ENCODE data around the gene TTYH3. TPM values are rescaled to one million over a fixed set of nuclear protein-coding genes. Genes with fewer than 3 reads are reported as not detected.

The TTYH3 gene
- total and polyA plus RNA-seq, 2 of the 13 experiments (the other 11 are each of a cell fraction or from before 2014, with no cell fraction given), result 26.3 to 50.0 TPM

DNA sequence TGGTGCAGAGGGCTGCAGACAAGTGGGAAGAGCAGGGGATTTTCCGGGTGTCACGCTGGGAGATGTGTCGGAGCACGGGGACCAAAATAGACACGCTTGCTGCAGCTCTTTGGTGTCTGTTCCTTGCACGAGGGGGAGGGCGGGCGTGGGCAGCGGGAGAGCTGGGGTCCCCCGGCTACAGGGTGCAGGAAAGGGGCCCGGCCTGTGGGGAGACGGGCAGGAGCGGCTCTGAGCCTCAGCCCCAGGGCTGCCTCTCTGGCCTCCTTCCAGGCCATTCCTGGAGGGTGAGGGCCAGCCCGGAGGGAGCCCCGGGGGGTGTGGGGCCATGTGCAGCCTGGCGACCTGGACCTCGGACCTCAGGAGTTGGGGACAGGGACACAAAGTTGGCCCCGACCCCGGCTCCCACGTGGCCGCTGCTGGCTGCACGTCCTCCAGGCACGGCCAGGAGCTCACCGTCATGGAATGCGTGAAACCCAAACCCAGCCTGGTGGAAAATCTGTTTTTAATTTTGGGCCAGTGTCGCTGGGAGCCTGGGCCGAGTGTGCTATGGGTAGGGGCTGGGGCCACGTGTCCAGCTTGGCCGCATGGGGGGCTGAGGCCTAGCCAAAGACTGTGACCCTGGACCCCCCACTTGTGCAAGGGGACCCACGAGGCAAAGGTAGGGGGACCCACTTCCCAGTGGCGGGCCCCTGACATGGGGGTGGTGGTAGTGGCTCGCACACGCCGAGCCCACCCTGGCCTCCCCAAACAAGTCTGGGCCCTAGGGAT lies 6.6 kb downstream of the TTYH3 start (continued):
- TF ChIP-seq, protein P1, sequence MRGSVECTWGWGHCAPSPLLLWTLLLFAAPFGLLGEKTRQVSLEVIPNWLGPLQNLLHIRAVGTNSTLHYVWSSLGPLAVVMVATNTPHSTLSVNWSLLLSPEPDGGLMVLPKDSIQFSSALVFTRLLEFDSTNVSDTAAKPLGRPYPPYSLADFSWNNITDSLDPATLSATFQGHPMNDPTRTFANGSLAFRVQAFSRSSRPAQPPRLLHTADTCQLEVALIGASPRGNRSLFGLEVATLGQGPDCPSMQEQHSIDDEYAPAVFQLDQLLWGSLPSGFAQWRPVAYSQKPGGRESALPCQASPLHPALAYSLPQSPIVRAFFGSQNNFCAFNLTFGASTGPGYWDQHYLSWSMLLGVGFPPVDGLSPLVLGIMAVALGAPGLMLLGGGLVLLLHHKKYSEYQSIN (CRISPR knock-in tag; IDR thresholded peaks at IDR 0.05; ENCODE audit: borderline replicate concordance), result no peak
- TF ChIP-seq AHR (CRISPR knock-in tag; IDR thresholded peaks at IDR 0.05) (0 out of 2 replicates have a peak, but pooled peaks have one; percentile 23), DNMT3B (CRISPR knock-in tag; conservative IDR thresholded peaks at IDR 0.05) (no peak), ZNF124 (CRISPR knock-in tag; IDR thresholded peaks at IDR 0.05) (no peak), NFKB2 (CRISPR knock-in tag; IDR thresholded peaks at IDR 0.05; ENCODE audit: borderline replicate concordance) (peak; percentile 97), ATAD3A (CRISPR knock-in tag; IDR thresholded peaks at IDR 0.05) (no peak), NR2F6 (IDR thresholded peaks at IDR 0.05) (peak; percentile 83), NR2F6 (CRISPR knock-in tag; IDR thresholded peaks at IDR 0.05) (peak; percentile 93), ZNF383 (CRISPR knock-in tag; IDR thresholded peaks at IDR 0.05; ENCODE audit: borderline replicate concordance) (no peak), HNF4G (IDR thresholded peaks at IDR 0.05; ENCODE audit: borderline replicate concordance, low read depth, low read length) (peak; percentile 88), HNF4G (CRISPR knock-in tag; IDR thresholded peaks at IDR 0.05; ENCODE audit: borderline replicate concordance, low read depth) (peak; percentile 88; the same call in 1 of the 2 replicates), ZBTB1 (CRISPR knock-in tag; IDR thresholded peaks at IDR 0.05; ENCODE audit: borderline replicate concordance) (no peak), ZNF780A (CRISPR knock-in tag; IDR thresholded peaks at IDR 0.05) (no peak), ZC3H13 (CRISPR knock-in tag; IDR thresholded peaks at IDR 0.05) (peak; percentile 65; the same call in 1 of the 2 replicates), ZBTB7B (CRISPR knock-in tag; IDR thresholded peaks at IDR 0.05) (peak; percentile 97), ZNF703 (CRISPR knock-in tag; IDR thresholded peaks at IDR 0.05; ENCODE audit: borderline replicate concordance) (0 out of 2 replicates have a peak, but pooled peaks have one; percentile 75)
- TF ChIP-seq, protein P2, sequence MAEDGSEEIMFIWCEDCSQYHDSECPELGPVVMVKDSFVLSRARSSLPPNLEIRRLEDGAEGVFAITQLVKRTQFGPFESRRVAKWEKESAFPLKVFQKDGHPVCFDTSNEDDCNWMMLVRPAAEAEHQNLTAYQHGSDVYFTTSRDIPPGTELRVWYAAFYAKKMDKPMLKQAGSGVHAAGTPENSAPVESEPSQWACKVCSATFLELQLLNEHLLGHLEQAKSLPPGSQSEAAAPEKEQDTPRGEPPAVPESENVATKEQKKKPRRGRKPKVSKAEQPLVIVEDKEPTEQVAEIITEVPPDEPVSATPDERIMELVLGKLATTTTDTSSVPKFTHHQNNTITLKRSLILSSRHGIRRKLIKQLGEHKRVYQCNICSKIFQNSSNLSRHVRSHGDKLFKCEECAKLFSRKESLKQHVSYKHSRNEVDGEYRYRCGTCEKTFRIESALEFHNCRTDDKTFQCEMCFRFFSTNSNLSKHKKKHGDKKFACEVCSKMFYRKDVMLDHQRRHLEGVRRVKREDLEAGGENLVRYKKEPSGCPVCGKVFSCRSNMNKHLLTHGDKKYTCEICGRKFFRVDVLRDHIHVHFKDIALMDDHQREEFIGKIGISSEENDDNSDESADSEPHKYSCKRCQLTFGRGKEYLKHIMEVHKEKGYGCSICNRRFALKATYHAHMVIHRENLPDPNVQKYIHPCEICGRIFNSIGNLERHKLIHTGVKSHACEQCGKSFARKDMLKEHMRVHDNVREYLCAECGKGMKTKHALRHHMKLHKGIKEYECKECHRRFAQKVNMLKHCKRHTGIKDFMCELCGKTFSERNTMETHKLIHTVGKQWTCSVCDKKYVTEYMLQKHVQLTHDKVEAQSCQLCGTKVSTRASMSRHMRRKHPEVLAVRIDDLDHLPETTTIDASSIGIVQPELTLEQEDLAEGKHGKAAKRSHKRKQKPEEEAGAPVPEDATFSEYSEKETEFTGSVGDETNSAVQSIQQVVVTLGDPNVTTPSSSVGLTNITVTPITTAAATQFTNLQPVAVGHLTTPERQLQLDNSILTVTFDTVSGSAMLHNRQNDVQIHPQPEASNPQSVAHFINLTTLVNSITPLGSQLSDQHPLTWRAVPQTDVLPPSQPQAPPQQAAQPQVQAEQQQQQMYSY (CRISPR knock-in tag; IDR thresholded peaks at IDR 0.05), result no peak; the same call in 1 of the 2 replicates
- TF ChIP-seq, protein P3, sequence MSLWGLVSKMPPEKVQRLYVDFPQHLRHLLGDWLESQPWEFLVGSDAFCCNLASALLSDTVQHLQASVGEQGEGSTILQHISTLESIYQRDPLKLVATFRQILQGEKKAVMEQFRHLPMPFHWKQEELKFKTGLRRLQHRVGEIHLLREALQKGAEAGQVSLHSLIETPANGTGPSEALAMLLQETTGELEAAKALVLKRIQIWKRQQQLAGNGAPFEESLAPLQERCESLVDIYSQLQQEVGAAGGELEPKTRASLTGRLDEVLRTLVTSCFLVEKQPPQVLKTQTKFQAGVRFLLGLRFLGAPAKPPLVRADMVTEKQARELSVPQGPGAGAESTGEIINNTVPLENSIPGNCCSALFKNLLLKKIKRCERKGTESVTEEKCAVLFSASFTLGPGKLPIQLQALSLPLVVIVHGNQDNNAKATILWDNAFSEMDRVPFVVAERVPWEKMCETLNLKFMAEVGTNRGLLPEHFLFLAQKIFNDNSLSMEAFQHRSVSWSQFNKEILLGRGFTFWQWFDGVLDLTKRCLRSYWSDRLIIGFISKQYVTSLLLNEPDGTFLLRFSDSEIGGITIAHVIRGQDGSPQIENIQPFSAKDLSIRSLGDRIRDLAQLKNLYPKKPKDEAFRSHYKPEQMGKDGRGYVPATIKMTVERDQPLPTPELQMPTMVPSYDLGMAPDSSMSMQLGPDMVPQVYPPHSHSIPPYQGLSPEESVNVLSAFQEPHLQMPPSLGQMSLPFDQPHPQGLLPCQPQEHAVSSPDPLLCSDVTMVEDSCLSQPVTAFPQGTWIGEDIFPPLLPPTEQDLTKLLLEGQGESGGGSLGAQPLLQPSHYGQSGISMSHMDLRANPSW (CRISPR knock-in tag; IDR thresholded peaks at IDR 0.05; ENCODE audit: borderline replicate concordance), result 0 out of 2 replicates have a peak, but pooled peaks have one; percentile 46
- TF ChIP-seq, protein P4, sequence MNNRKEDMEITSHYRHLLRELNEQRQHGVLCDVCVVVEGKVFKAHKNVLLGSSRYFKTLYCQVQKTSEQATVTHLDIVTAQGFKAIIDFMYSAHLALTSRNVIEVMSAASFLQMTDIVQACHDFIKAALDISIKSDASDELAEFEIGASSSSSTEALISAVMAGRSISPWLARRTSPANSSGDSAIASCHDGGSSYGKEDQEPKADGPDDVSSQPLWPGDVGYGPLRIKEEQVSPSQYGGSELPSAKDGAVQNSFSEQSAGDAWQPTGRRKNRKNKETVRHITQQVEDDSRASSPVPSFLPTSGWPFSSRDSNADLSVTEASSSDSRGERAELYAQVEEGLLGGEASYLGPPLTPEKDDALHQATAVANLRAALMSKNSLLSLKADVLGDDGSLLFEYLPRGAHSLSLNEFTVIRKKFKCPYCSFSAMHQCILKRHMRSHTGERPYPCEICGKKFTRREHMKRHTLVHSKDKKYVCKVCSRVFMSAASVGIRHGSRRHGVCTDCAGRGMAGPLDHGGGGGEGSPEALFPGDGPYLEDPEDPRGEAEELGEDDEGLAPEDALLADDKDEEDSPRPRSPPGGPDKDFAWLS (CRISPR knock-in tag; IDR thresholded peaks at IDR 0.05; ENCODE audit: borderline replicate concordance), result no peak

Measured in HepG2 (cell line).